CD4-positive, alpha-beta T cell treated with Interleukin-15 for 4 hours (primary cell): ENCODE results near the gene AIDA.
A peak's percentile ranks its signal among the peaks of the same experiment; 100 is the strongest.
"Not testable (repeated sequence)": the region's sequence is repeated elsewhere in the genome, so short reads cannot be mapped to it uniquely, and the experiment has no call there.

Experiments used
- DNase-seq: peaks from one replicate; pipeline ENCODE4 v3.0.0-alpha.2; 2020; ENCODE audit warnings: low spot score

AIDA gene, protein sequence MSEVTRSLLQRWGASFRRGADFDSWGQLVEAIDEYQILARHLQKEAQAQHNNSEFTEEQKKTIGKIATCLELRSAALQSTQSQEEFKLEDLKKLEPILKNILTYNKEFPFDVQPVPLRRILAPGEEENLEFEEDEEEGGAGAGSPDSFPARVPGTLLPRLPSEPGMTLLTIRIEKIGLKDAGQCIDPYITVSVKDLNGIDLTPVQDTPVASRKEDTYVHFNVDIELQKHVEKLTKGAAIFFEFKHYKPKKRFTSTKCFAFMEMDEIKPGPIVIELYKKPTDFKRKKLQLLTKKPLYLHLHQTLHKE

DNA sequence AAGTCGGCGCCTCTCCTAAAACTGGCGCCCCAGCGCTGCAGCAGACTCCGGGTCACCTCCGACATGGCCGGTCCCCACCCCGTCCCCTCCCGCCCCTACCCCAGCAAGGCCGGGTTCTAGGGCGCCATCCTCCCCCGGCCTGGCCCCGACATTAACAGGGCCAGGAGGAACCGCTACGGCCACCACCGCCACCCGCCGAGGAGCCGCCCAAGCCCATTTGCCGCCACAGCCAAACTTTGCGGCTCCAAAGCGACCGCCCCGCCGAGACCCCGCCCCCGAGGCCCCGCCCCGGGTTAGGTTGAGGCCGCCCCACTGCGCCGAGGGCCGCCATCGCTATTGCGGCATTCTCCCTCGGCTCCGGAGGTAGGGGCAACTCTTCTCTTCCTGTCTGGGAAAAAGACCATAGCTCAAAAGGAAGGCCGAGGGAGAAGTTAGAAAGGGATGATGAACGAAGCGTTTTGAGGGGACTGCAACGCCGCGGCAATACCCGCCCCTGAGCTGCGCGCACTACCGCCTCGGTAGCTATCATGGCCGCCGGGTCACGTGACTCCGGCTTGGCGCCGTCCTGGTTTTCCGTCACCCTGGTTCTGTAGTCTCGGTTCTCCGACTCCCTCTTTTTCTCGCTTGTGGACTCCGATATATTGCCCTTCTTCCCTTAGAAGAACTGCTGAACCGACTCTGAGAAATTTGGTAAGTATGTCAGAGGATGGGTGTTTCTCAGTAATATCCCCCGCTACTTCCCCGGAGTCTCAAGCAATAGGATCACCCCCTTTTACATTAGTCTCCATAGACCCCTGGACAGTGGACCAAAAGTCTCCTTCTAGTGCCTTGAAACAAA is at the start of gene AIDA, which contains the start of gene BROX:
Gene AIDA, minus strand, starts transcription at position 239 of the 838 bp plus-strand sequence. Its CDS starts 174 bp downstream, at position 65.
Gene BROX, plus strand, starts transcription at position 312 of the 838 bp plus-strand sequence. CDS start 3,136 bp downstream, outside the sequence.
- DNase-seq: peak; percentile 95

DNA sequence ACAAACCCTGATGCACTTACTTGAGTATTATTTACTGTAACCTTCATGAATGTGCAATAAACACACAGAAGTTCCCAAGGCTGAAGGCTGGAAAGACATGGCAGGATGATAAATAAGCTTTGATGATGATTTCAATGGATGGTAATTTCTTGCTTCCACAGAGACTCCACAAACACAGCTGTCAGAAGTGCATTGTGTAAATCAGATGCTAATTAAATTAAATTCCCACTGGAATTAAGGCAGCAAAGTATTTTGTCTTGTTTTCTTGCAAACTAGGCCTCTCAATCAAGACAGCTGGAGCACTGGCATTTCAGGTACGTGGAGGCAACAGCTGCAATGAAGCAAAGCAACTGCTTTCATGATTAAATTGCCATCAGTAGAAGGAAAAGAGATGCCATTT is 48.8 kb upstream of the AIDA start:
- DNase-seq: no peak

DNA sequence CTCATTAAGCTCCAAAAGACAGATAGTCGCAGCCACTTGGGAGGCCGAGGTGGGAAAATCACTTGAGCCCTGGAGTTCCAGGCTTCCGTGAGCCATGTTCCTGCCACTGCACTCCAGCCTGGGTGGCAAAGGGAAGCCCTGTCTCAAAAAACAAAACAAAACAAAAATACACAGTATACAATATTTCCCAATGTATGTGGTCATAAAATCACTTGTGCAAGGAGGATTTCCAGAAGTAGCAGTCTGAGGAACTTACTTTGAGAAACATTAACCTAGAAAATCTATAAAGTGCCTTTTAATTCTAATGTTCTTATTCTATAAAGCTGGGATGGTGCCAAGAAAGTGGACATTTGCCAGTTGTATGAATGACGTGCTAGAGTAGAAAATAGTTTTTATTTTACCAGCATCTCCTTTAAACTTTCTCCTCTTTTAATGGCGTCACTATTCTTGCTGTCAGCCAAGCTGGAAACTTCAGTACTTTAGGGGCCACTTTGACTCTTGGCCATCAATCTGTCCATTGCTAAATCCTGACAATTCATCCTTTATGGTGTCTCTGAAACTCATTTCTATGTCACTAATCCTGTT is 47.3 kb upstream of the AIDA start:
- no peak for DNase-seq

DNA sequence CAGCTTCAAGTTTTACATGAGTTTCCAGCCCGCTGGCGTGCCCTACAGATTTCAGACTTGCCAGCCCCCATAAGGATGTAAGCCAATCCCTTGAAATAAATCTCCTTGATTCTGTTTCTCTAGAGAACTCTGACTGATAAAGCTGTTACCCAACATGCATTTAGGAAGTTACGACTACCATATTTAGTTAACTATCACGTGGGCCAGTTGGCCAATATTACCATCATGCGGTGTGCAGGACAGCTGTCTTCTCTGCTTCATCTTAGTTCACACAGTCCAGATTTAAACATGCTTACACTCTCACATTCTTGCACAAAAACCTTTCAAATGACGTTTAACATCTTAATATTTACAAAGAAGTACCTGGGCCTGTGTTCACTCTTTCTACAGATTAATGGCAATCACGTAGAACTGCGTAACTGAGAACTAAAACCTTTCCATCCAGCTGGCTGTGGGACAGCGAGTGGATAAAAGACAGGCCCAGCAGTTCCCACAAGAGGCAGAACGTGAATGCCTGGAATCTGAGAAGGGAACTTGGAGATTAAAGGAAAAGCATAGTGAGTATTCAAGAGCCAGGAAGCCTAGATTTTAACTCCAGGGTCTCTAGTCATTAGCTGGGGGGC is 45.5 kb upstream of the AIDA start:
- no peak for DNase-seq

DNA sequence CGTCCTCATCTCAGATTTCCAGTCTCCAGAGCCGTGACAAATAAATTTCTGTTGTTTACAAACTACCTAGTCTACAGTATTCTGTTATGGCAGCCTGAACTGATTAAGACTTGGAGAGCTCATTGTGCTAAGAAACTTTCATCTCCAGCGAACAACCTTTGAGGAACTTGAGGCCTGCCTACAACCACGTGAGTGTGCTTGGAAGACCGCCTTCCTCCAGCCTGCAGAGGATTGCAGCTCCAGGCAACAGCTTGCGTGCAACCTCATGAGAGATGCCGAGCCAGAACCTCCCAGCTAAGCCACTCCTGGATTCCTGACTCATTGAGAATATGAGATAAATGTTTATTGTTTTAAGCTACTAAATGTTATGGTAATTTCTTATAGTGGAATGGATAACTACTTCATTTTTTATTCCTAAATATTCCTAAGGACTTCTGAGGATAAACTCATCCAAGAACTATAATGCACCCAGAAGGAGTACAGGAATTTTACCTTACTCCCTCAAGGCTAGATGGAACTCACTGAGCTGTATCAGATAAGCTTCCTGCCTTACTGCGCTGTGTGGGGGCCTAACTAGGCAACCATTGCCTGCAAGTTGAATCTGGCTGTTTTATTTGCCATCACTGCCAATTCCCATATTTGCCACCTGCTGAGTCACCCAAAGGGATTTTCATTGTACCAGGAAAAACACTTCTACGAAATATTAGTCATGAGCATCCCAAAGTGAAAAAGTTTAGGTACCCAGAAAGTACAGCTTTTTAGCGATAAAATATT is 42.3 kb upstream of the AIDA start:
- DNase-seq: no peak

DNA sequence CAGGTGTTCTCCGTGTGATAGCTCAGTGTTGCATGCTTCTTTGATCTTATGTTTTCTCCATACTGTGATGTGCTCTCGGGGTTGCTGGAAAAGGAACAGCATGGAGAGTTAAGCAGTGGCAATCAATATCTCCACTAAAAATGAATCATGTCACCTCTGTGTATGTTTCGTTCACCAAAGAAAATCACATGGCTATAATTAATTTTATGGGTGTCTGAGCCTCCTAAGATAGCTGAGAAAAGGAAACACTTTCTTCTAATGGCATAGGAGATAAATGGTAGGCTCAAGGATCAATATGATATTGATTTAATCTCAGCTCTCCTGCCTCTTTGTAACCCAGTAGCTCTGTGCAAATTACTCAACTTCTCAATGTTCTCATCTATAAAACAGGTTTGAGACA is 39.0 kb upstream of the AIDA start:
- no peak for DNase-seq

DNA sequence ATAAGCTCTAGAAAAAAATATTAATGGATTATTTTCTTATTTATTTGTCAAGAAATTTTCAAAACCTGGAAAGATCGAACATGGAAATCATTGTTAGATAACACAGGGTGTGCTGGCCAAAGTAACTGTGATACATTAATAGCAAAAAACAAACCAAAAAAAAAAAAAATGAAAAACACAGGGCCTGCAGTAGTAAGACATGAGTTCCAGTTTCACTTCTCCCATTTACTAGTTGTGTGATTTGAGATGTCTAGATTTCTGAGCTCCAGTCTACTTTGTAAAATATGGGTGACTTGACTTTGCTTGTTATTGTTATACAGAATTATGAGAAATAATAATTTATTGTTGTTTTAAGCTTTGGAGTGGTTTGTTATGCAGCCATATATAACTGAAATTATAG is 38.4 kb upstream of the AIDA start:
- no peak for DNase-seq

DNA sequence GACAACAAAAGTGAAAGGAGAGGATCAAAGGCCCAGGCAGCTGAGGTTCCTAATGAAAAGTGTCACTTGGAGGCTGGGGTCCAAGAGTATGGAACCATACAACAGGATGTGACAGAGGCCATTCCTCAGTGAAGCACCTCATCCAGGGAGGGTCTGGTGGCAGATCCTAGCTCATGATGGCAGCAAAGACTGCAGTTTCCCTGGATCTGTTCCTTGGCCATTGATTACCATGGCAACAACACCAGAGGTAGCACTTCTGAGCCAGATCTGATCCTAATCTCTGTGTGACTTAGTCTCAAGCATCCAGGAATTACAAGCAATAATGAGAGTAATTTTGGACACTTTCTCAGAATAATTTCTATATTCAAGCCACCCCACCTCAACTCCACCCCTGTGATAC is 37.6 kb upstream of the AIDA start:
- no peak for DNase-seq

DNA sequence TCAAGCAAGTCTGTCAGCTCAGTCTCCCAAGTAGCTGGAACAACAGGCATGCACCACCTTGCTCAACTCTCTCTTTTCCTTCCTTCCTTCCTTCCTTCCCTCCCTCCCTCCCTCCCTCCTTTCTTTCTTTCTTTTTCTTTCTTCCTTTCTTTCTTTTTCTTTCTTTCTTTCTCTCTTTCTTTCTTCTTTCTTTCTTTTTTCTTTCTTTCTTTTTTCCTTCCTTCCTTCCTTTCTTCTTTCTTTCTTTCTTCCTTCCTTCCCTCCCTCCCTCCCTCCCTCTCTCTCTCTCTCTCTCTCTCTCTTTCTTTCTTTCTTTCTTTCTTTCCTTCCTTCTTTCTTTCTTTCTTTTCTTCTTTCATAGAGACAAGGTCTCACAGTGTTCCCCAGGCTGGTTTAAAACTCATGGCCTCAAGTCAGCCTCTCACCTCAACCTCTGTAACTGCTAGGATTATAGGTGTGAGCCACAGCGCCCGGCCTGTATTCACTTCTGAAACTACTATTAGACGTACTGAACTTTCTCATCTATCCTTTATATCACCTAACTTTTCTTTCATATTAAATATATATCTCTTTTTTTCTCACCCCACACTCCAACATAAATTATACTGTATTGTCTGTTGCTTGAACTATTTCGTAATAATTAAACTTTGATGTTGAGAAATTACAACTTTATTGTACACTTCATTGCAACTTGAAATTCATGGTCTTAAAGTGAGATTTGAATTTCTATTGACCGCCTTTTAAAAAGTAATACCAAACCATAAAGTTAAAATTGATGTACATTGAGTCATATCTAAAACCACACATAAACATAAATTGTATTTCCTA is 29.6 kb upstream of the AIDA start:
- DNase-seq: not testable (repeated sequence)

DNA sequence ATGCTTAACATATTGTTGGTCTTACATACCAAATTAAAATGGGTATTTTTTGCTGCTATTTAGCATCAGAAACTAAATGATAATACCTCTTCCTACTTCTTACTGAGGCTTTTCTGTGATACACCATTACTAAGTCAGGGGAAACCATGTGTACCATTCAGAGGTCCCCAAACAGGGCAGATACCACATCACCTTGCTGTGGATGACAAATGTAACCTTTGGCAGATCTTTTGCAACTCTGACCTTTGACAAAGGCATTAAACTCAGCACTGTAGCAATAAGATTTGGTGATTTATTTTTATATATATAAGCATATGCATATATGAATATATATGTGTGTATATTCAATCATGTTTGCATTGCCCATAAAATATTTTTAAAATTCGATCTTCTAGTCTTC is 27.6 kb upstream of the AIDA start:
- DNase-seq: no peak

DNA sequence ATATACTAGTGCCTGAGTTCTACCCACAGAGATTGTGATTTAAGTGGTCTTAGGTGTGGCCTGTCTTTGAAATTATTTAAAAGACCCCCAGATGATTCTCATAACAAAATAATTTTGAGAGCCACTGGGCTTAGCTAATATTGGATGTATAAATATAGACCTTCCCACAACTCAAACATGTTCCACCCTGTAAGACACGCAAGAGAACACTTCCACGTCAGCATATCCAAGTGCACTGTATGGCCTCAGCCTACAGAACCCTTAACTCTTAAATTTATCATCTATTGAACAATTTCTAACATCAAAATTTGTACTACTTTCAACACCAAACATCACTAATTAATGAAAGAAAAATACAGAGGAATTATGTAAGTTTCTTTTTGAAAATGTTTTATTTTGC is 27.2 kb upstream of the AIDA start:
- no peak for DNase-seq

DNA sequence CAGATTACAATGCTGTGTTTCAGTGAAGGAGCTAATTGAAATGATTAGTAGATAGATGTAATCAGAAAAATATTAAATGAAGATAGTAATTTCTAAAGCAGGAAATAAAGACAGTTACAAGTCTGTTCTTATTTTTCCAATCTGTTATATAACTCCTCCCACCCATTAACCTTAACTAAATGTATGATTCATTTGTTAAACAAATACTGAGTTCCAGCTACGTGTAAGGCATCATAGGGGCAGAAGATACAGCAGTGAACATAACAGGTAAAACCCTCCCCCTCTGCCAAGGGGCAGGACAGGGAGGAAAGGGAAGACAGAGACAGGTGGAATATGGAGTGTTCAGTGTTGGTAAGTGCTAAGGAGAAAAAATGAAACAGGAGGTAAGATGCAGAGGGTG is 24.7 kb upstream of the AIDA start, which contains the start of gene FAM177B:
Gene FAM177B, plus strand, starts transcription at position 231 of the 400 bp plus-strand sequence. CDS start 9,344 bp downstream, outside the sequence.
- DNase-seq: no peak

DNA sequence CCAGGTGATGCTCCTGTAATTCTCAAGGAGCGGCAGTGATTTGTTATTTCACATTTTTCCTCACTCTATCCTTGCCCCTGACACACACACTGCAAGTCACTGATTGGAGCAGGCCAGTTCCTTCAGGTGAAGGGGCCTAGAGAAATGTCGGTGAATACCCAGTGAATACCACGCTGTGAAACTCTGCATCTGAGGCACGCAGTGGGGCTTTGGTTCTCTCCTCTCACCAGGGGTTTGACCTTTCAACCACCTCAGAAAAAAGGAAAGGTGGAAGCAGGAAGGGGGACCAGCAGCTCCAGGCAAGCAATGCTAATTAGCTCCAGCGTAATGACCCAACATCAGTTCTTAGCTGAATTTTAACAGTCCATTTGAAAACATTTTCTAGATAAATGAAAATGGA is 24.2 kb upstream of the AIDA start:
- no peak for DNase-seq

DNA sequence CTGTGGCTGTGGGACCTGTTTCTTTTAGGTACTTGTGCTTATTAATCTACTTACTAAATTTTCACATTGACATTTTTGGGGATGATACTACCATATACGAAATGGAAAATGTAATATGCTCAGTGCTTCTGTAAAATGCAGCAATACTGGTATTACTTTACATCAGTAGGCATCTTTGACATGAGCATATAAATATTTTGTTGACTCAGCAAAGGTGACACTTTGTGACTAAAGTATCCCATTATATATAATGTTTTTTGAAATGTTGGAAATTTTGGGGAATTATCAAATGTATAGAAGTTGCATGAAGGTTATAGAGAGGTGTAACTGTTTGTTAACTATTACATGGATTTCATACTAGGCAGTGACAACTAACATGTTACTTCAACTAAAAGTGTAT is 22.4 kb upstream of the AIDA start:
- no peak for DNase-seq

DNA sequence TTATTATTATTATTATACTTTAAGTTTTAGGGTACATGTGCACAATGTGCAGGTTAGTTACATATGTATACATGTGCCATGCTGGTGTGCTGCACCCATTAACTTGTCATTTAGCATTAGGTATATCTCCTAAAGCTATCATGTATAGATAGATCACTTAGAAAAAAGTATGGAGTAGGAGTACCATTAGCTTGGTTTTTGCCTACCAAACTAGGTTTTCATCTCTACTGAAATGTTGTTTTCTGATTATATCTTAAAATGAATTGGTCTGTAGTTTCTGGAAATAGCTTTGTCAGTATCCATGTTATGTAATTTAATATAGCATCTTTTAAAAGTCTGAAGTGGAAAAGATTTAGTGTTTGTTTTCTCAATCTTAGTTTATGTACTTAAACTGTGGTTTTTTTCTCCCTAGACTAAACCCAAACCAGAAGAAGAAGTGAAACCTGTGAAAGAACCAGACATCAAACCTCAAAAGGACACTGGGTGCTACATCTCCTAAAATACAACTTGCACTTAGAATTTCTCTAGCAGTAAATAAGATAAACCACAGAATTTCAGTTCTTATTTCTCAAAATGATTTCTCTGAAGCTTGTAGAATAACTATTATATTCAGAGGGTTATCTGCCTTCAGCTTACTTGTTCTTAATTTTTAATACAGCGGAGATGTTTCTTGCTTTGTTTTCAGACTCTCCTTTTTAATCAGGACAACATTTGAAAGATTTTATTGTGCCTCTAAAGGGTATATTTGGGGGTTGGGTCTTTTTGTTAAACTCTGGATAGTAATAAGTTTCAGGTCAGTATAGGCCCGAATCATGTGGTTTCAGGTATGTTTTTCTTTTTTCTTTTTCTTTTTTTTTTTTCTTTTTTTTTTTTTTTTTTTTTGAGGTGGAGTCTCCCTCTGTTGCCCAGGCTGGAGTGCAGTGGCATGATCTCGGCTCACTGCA is 20.2 kb upstream of the AIDA start:
- no peak for DNase-seq

DNA sequence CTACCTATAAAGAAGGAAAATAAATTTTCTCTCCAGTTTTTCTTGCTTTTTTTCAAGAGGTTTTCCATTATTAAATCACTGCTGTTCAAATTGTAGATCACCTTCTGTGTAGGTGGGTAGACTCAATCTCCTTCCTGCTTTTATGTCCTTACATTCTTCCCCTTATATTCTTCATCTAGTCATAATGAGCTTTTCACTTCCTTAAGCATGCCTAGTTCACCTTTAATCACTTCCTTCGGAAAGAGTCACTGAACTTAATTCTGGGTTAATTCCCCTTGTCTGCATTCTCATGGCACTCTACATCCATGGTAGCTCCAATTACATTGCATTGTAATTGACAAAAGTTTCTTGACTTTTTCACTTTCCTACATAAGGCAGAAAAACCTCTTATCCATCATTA is 18.6 kb upstream of the AIDA start:
- DNase-seq: no peak

DNA sequence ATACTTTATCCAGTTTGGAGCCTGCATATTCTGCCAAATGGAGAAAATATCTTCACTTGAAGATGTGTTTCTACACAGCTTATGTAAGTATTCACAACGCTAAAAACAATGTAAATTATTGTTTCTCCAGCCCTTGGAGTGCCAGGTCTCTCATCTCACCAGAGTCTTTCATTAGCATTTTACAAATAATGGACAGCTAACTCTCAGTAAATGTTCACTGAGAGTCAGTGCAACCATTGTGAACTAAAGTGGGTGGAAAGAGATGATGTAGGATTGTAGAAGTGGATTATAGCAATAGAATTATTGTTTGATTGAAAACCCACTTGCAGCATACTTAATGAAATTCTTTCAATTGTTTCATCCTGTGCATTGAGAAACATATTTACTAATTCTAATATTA is 16.5 kb upstream of the AIDA start:
- no peak for DNase-seq

DNA sequence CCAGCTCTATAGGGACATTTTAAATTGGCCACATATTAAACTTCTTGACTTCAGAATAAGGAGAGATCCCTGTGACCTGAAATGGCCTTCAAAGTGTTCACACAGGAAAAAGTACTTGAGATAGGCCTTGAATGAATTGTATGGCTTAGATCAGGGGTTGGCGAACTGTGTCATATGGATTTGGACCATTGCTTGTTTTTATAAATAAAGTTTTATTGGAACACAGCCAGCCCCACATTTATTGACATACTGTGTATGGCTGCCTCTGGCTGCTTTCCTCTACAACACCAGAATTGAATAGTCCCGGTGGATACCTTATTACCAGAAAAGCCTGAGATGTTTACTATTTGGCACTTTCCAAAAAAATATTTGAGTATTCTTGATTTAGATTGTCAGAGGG is 4.1 kb upstream of the AIDA start:
- DNase-seq: no peak
